ENCODE measurements around the gene EMC8. TPM values are rescaled to one million over a fixed set of nuclear protein-coding genes. Genes with fewer than 3 reads are reported as not detected.

The EMC8 gene
- total and polyA plus RNA-seq, 2 experiments from 2014 or later: 51.1 to 69.4 TPM

GRCh38 chr16:85774811-85775210 is 24.5 kb downstream of the EMC8 start (continued):
- TF ChIP-seq, protein P1, sequence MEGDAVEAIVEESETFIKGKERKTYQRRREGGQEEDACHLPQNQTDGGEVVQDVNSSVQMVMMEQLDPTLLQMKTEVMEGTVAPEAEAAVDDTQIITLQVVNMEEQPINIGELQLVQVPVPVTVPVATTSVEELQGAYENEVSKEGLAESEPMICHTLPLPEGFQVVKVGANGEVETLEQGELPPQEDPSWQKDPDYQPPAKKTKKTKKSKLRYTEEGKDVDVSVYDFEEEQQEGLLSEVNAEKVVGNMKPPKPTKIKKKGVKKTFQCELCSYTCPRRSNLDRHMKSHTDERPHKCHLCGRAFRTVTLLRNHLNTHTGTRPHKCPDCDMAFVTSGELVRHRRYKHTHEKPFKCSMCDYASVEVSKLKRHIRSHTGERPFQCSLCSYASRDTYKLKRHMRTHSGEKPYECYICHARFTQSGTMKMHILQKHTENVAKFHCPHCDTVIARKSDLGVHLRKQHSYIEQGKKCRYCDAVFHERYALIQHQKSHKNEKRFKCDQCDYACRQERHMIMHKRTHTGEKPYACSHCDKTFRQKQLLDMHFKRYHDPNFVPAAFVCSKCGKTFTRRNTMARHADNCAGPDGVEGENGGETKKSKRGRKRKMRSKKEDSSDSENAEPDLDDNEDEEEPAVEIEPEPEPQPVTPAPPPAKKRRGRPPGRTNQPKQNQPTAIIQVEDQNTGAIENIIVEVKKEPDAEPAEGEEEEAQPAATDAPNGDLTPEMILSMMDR (conservative IDR thresholded peaks at IDR 0.05; ENCODE audit: low read depth in 2 of 2): no peak
- TF ChIP-seq NANOG (IDR thresholded peaks at IDR 0.05; ENCODE audit: borderline replicate concordance) (no peak), POLR2AphosphoS5 (IDR thresholded peaks at IDR 0.05; ENCODE audit: low read depth) (no peak), CREB1 (CRISPR knock-in tag; IDR thresholded peaks at IDR 0.05; ENCODE audit: low read depth) (no peak)
- TF ChIP-seq, protein P2, sequence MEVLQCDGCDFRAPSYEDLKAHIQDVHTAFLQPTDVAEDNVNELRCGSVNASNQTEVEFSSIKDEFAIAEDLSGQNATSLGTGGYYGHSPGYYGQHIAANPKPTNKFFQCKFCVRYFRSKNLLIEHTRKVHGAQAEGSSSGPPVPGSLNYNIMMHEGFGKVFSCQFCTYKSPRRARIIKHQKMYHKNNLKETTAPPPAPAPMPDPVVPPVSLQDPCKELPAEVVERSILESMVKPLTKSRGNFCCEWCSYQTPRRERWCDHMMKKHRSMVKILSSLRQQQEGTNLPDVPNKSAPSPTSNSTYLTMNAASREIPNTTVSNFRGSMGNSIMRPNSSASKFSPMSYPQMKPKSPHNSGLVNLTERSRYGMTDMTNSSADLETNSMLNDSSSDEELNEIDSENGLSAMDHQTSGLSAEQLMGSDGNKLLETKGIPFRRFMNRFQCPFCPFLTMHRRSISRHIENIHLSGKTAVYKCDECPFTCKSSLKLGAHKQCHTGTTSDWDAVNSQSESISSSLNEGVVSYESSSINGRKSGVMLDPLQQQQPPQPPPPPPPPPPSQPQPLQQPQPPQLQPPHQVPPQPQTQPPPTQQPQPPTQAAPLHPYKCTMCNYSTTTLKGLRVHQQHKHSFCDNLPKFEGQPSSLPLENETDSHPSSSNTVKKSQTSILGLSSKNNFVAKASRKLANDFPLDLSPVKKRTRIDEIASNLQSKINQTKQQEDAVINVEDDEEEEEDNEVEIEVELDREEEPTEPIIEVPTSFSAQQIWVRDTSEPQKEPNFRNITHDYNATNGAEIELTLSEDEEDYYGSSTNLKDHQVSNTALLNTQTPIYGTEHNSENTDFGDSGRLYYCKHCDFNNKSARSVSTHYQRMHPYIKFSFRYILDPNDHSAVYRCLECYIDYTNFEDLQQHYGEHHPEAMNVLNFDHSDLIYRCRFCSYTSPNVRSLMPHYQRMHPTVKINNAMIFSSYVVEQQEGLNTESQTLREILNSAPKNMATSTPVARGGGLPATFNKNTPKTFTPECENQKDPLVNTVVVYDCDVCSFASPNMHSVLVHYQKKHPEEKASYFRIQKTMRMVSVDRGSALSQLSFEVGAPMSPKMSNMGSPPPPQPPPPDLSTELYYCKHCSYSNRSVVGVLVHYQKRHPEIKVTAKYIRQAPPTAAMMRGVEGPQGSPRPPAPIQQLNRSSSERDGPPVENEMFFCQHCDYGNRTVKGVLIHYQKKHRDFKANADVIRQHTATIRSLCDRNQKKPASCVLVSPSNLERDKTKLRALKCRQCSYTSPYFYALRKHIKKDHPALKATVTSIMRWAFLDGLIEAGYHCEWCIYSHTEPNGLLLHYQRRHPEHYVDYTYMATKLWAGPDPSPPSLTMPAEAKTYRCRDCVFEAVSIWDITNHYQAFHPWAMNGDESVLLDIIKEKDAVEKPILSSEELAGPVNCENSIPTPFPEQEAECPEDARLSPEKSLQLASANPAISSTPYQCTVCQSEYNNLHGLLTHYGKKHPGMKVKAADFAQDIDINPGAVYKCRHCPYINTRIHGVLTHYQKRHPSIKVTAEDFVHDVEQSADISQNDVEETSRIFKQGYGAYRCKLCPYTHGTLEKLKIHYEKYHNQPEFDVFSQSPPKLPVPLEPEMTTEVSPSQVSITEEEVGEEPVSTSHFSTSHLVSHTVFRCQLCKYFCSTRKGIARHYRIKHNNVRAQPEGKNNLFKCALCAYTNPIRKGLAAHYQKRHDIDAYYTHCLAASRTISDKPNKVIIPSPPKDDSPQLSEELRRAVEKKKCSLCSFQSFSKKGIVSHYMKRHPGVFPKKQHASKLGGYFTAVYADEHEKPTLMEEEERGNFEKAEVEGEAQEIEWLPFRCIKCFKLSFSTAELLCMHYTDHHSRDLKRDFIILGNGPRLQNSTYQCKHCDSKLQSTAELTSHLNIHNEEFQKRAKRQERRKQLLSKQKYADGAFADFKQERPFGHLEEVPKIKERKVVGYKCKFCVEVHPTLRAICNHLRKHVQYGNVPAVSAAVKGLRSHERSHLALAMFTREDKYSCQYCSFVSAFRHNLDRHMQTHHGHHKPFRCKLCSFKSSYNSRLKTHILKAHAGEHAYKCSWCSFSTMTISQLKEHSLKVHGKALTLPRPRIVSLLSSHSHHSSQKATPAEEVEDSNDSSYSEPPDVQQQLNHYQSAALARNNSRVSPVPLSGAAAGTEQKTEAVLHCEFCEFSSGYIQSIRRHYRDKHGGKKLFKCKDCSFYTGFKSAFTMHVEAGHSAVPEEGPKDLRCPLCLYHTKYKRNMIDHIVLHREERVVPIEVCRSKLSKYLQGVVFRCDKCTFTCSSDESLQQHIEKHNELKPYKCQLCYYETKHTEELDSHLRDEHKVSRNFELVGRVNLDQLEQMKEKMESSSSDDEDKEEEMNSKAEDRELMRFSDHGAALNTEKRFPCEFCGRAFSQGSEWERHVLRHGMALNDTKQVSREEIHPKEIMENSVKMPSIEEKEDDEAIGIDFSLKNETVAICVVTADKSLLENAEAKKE (CRISPR knock-in tag; IDR thresholded peaks at IDR 0.05): no peak

DNA sequence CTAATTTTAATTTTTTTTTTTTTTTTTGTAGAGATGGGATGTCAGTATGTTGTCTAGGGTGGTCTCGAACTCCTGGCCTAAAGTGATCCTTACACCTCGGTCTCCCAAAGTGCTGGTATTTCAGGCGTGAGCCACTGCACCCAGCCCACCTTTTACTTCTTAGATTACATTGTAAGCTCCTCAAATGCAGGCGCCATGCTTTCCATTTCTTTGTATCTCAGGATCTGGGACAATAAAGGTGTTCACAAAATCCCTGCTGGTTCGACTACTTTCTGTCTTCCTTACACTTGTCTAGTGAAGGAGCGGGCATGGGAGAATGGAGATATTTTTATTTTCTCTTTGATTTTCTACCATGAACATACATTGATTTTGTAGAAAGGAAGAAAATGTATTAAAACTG is 25.2 kb downstream of the EMC8 start:
- Mint-ChIP-seq H3K4me1 (no peaks in the 10 kb centered on the region), H3K27me3 (ENCODE audit: insufficient read depth, low read depth, poor library complexity) (peaks cover 5% of the 10 kb centered on the region), H3K4me3 (no peak overlapping the region), H3K9me3 (no peaks in the 10 kb centered on the region), H3K27ac (no peak overlapping the region), H3K36me3 (ENCODE audit: low read depth) (peaks cover 24% of the 10 kb centered on the region)
- no peak overlapping the region for H2AFZ ChIP-seq
- no peaks in the 10 kb centered on the region for H3K79me2 ChIP-seq (replicated peaks; ENCODE audit: insufficient read depth)
- no peak for DNase-seq (ENCODE audit: low spot score)
- no peak overlapping the region for H3K4me3 ChIP-seq
- H3K4me2 ChIP-seq: no peak overlapping the region
- no peak overlapping the region for H3K27ac ChIP-seq (ENCODE audit: low read depth)
- H3K9me2 ChIP-seq (ENCODE audit: insufficient read depth): no peaks in the 10 kb centered on the region
- H3K27me3 ChIP-seq (ENCODE audit: insufficient read depth): no peaks in the 10 kb centered on the region
- 0 out of 2 replicates have a peak, but pooled peaks cover 2% of the 10 kb centered on the region for H3F3A ChIP-seq (replicated peaks; ENCODE audit: low read depth)
- H3K36me3 ChIP-seq (ENCODE audit: insufficient read depth): peaks cover 11% of the 10 kb centered on the region
- H4K20me1 ChIP-seq (replicated peaks; ENCODE audit: insufficient read depth): no peaks in the 10 kb centered on the region; the same call in 1 of the 2 replicates
- no peak for ATAC-seq
- H3K4me1 ChIP-seq (ENCODE audit: insufficient read depth): no peaks in the 10 kb centered on the region
- TF ChIP-seq, protein P2 (CRISPR knock-in tag; IDR thresholded peaks at IDR 0.05): no peak
- TF ChIP-seq ZNF331 (CRISPR knock-in tag; IDR thresholded peaks at IDR 0.05; ENCODE audit: low read depth) (no peak), ETS1 (IDR thresholded peaks at IDR 0.05) (no peak)

All from GM23338 (cell line).